ENCODE results near the gene JUN.

DNA sequence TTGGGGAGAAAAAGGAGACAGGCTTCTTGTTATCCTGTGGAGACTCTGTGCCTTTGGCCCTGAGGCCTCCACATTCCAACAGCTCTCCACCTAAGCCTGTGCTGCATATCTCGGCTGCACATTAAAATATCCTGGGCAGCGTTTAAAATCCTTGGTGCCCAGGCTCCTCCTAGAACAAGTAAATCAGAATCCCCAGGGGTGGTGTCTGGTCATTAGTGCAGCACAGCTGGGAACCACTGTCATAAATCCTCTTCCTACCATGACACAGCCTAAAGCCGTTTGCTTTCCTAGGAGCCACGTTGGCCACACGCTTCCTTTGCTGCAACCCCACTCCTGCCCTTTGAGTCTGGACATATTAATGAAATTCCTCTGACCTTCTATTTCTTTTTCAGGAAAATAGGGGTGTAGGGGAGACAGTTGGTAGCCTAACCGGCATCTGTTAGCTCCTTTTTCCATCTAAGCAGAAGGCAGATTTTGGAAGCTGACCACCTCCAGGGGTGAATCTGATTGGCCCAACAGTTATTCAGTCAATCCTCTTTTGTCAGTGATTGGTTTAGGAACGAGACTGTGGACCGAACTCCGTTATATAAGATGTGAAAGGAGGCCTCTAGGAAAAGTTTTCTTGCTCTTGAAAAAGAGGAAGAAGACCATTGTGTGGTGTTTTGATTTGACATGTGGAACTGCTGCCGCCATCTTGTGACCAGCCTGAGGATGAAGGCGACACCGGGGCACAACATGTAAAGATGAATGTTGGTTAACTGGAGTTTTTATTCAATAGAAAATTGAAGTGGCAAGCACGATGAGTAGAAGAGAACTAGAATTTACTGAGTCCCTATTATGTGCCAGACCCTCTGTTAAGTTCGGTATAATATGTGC lies 41.9 kb downstream of the JUN start:
- TF ChIP-seq POLR2AphosphoS5 (IDR thresholded peaks at IDR 0.05; ENCODE audit: low read depth, low read length) (no peak), SIN3A (IDR thresholded peaks at IDR 0.05; ENCODE audit: borderline replicate concordance, insufficient read depth, low read length) (no peak), TAF1 (IDR thresholded peaks at IDR 0.05; ENCODE audit: borderline replicate concordance, insufficient read depth, low read length) (no peak)
- TF ChIP-seq, protein P1, sequence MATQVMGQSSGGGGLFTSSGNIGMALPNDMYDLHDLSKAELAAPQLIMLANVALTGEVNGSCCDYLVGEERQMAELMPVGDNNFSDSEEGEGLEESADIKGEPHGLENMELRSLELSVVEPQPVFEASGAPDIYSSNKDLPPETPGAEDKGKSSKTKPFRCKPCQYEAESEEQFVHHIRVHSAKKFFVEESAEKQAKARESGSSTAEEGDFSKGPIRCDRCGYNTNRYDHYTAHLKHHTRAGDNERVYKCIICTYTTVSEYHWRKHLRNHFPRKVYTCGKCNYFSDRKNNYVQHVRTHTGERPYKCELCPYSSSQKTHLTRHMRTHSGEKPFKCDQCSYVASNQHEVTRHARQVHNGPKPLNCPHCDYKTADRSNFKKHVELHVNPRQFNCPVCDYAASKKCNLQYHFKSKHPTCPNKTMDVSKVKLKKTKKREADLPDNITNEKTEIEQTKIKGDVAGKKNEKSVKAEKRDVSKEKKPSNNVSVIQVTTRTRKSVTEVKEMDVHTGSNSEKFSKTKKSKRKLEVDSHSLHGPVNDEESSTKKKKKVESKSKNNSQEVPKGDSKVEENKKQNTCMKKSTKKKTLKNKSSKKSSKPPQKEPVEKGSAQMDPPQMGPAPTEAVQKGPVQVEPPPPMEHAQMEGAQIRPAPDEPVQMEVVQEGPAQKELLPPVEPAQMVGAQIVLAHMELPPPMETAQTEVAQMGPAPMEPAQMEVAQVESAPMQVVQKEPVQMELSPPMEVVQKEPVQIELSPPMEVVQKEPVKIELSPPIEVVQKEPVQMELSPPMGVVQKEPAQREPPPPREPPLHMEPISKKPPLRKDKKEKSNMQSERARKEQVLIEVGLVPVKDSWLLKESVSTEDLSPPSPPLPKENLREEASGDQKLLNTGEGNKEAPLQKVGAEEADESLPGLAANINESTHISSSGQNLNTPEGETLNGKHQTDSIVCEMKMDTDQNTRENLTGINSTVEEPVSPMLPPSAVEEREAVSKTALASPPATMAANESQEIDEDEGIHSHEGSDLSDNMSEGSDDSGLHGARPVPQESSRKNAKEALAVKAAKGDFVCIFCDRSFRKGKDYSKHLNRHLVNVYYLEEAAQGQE (IDR thresholded peaks at IDR 0.05; ENCODE audit: insufficient read depth in 1 of 2, low read depth in 2 of 2, low read length in 2 of 2) = no peak

Measured in PFSK-1 (cell line).